Measurements from ENCODE around the gene RXRA. TPM values are rescaled to one million over a fixed set of nuclear protein-coding genes. Genes with fewer than 3 reads are reported as not detected.

RXRA gene
- polyA plus RNA-seq, 3 donors = 15.8 to 91.0 (median 23.2) TPM

DNA sequence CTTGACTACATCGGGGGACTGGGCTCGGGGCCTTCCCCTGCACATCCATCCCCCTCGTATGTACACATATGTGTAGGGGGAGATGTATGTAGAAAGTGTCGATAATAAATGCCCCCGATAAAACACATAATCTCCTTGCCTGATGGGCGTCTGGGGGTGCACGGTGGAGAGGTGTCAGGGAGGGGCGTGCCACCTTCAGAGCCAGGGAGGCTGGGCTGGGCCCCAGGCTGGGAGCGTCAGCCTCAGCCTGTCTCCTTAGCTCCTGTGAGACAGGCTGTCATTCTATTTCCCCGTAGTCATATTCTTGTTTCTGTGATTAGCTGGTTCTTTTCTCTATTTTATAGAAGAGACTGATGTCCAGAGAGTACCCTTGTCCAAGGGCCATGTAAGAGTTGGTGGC lies 4.7 kb upstream of the RXRA start:
- DNase-seq = no peak
- no peaks in the 10 kb centered on the region for H3K79me2 ChIP-seq (ENCODE audit: insufficient read depth, low read length)

DNA sequence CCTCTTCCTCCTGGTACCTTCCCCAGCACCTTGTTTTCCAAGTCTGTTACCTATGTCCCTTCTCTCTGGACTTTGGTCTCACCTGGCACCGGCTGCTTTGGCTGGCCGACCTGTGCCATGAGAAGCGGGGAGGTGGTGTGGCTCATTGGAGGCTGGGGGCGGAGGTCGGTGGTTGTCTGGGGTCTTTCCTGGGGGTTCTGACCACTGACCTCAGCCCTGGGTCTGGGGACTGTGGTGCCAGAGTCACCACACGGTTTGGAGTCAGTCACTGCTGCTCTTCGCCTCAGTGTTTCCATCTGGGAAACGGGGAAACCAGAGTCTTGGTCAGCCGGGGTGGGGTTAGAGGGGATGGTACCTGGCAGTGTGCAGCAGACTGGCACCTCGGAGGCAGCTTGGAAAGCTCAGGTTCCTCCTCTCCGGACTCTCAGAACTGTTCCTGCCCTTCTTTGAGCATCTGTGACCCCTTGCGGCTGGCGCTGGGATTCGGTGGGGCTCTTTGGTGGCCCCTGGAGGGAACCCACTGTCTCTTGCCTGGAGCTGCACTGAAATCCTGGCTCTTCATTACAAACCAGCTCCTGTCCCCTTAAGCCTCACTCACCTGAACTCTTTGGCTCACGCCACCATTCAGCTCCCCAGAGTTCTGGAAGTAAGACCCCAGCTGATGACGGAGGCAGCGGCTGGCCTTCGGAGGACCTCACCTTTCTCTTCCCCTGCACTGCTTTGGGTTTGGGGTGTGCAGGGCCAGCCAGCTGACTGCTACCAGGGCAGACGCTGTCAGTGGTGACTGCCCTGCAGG lies 4.1 kb upstream of the RXRA start:
- 96% methylated on average over 17 of the region's 19 CpGs for WGBS (ENCODE audit: insufficient coverage)
- intact Hi-C loops (cut with micrococcal nuclease) = loop anchor here (5.0 to 10.0 kb wide), 4 partner anchors 77 to 257 kb away; partner anchors contain the start of gene BRD3 (in 1 of the 2)

More for the DNA sequence above, 4.7 kb upstream of the RXRA start:
- Mint-ChIP-seq H3K9me3 (peaks cover 0 to 2% (median 0%) of the 10 kb centered on the region in 7 donors), H3K4me1 (peaks cover 26% of the 10 kb centered on the region), H3K36me3 (peaks cover 0 to 2% of the 10 kb centered on the region in 2 donors), H3K27me3 (ENCODE audit: low read depth in 3 of 3) (peaks cover 22 to 44% (median 28%) of the 10 kb centered on the region in 3 donors), H3K27ac (no peak overlapping the region), H3K4me3 (no peak overlapping the region)
- H2AFZ ChIP-seq (ENCODE audit: insufficient read depth, low read depth, low read length, poor library complexity, severe bottlenecking) = no peak overlapping the region
- TF ChIP-seq, protein P1, sequence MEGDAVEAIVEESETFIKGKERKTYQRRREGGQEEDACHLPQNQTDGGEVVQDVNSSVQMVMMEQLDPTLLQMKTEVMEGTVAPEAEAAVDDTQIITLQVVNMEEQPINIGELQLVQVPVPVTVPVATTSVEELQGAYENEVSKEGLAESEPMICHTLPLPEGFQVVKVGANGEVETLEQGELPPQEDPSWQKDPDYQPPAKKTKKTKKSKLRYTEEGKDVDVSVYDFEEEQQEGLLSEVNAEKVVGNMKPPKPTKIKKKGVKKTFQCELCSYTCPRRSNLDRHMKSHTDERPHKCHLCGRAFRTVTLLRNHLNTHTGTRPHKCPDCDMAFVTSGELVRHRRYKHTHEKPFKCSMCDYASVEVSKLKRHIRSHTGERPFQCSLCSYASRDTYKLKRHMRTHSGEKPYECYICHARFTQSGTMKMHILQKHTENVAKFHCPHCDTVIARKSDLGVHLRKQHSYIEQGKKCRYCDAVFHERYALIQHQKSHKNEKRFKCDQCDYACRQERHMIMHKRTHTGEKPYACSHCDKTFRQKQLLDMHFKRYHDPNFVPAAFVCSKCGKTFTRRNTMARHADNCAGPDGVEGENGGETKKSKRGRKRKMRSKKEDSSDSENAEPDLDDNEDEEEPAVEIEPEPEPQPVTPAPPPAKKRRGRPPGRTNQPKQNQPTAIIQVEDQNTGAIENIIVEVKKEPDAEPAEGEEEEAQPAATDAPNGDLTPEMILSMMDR (IDR thresholded peaks at IDR 0.05) = no peak
- no peaks in the 10 kb centered on the region for H3K9me3 ChIP-seq (replicated peaks in 1 of 2; ENCODE audit: control insufficient read depth in 1 of 2, insufficient read depth in 1 of 2, low read length in 2 of 2)
- H3K4me3 ChIP-seq (replicated peaks in 1 of 3; ENCODE audit: low read depth in 2 of 3, low read length in 3 of 3) = no peak overlapping the region
- intact Hi-C loops (cut with micrococcal nuclease) = loop anchor here (5.0 to 10.0 kb wide), 4 partner anchors 77 to 257 kb away; partner anchors contain the start of gene BRD3 (in 1 of the 2)
- H3K4me2 ChIP-seq (replicated peaks; ENCODE audit: extremely low read depth, low read length, poor library complexity, severe bottlenecking) = no peak overlapping the region
- no peaks in the 10 kb centered on the region for H3K36me3 ChIP-seq (replicated peaks in 1 of 2; ENCODE audit: control insufficient read depth in 1 of 2, insufficient read depth in 2 of 2, low read length in 2 of 2)
- H4K20me1 ChIP-seq (ENCODE audit: insufficient read depth, low read length) = no peaks in the 10 kb centered on the region
- peaks cover 0 to 17% of the 10 kb centered on the region in 2 donors for H3K27me3 ChIP-seq (ENCODE audit: control insufficient read depth in 2 of 2, insufficient read depth in 2 of 2, low read length in 2 of 2)
- WGBS (ENCODE audit: insufficient coverage) = 83% methylated on average over 1 of the region's 10 CpGs
- no peak overlapping the region for H3K9ac ChIP-seq (ENCODE audit: insufficient read depth, low read length, poor library complexity, severe bottlenecking)
- no peak overlapping the region for H3K27ac ChIP-seq (ENCODE audit: low read depth in 1 of 2, low read length in 2 of 2)
- peaks cover 16 to 28% of the 10 kb centered on the region in 2 donors for H3K4me1 ChIP-seq (ENCODE audit: control insufficient read depth in 1 of 2, insufficient read depth in 2 of 2, low read length in 2 of 2)

More for the DNA sequence above, 4.1 kb upstream of the RXRA start:
- Mint-ChIP-seq H3K36me3 (peaks cover 0 to 2% of the 10 kb centered on the region in 2 donors), H3K27me3 (ENCODE audit: low read depth in 3 of 3) (peaks cover 19 to 38% (median 23%) of the 10 kb centered on the region in 3 donors), H3K4me1 (peaks cover 23% of the 10 kb centered on the region), H3K4me3 (no peak overlapping the region), H3K27ac (no peak overlapping the region), H3K9me3 (no peaks in the 10 kb centered on the region)
- no peak overlapping the region for H3K27ac ChIP-seq (ENCODE audit: low read depth in 1 of 2, low read length in 2 of 2)
- peaks cover 16 to 29% of the 10 kb centered on the region in 2 donors for H3K4me1 ChIP-seq (ENCODE audit: control insufficient read depth in 1 of 2, insufficient read depth in 2 of 2, low read length in 2 of 2)
- peaks cover 0 to 12% of the 10 kb centered on the region in 2 donors for H3K27me3 ChIP-seq (ENCODE audit: control insufficient read depth in 2 of 2, insufficient read depth in 2 of 2, low read length in 2 of 2)
- peaks cover 4% of the 10 kb centered on the region for H3K79me2 ChIP-seq (ENCODE audit: insufficient read depth, low read length)
- no peak overlapping the region for H2AFZ ChIP-seq (ENCODE audit: insufficient read depth, low read depth, low read length, poor library complexity, severe bottlenecking)
- no peak overlapping the region for H3K4me2 ChIP-seq (replicated peaks; ENCODE audit: extremely low read depth, low read length, poor library complexity, severe bottlenecking)
- peaks cover 4% of the 10 kb centered on the region for H4K20me1 ChIP-seq (ENCODE audit: insufficient read depth, low read length)
- TF ChIP-seq, protein P1 (IDR thresholded peaks at IDR 0.05) = no peak
- H3K4me3 ChIP-seq (replicated peaks in 1 of 3; ENCODE audit: low read depth in 2 of 3, low read length in 3 of 3) = no peak overlapping the region
- H3K36me3 ChIP-seq (replicated peaks in 1 of 2; ENCODE audit: control insufficient read depth in 1 of 2, insufficient read depth in 2 of 2, low read length in 2 of 2) = no peaks in the 10 kb centered on the region
- no peaks in the 10 kb centered on the region for H3K9me3 ChIP-seq (replicated peaks in 1 of 2; ENCODE audit: control insufficient read depth in 1 of 2, insufficient read depth in 1 of 2, low read length in 2 of 2)
- no peak for DNase-seq
- no peak overlapping the region for H3K9ac ChIP-seq (ENCODE audit: insufficient read depth, low read length, poor library complexity, severe bottlenecking)
